Heart right ventricle (tissue), 16 donors: ENCODE data around the gene AP5Z1. TPM values are rescaled to one million over a fixed set of nuclear protein-coding genes. Genes with fewer than 3 reads are reported as not detected.
A peak's percentile ranks its signal among the peaks of the same experiment; 100 is the strongest.

ENCODE experiments used
- ATAC-seq, 8 donors: fragments of 200-7000 bp; cut with Tn5 transposase; one replicate each; pipeline ENCODE4 v1.9.1; 2020; ENCODE audit warnings: mild to moderate bottlenecking in 8 of 8, moderate library complexity in 8 of 8, moderate number of reproducible peaks in 1 of 8
- DNase-seq, 2 donors: peaks; one replicate each; pipeline ENCODE4 v3.0.0-alpha.2; 2020
- H3K27ac ChIP-seq, 10 donors: fragments of 200-600 bp; sonication (generic) in 2 of 10; one replicate each; pipeline versions ENCODE4 v1.5.0 to v1.8.0; 2020 to 2022; ENCODE audit warnings: mild to moderate bottlenecking in 3 of 10
- H3K27me3 ChIP-seq, 7 donors: fragments of 200-600 bp; one replicate each; pipeline ENCODE4 v1.8.0; 2021 to 2022; ENCODE audit warnings: mild to moderate bottlenecking in 2 of 7
- H3K36me3 ChIP-seq, 9 donors: fragments of 200-600 bp; sonication (generic) in 1 of 9; one replicate each; pipeline versions ENCODE4 v1.5.0 to v1.8.0; 2020 to 2022; ENCODE audit warnings: mild to moderate bottlenecking in 2 of 9
- H3K4me1 ChIP-seq, 9 donors: fragments of 200-600 bp; sonication (generic) in 1 of 9; one replicate each; pipeline versions ENCODE4 v1.5.0 to v1.8.0; 2020 to 2022; ENCODE audit warnings: mild to moderate bottlenecking in 4 of 9
- H3K4me3 ChIP-seq, 10 donors: fragments of 200-600 bp; sonication (generic) in 2 of 10; one replicate each; pipeline versions ENCODE4 v1.5.0 to v1.8.0; 2020 to 2022; ENCODE audit warnings: mild to moderate bottlenecking in 7 of 10, moderate library complexity in 2 of 10
- H3K9me3 ChIP-seq, 11 donors: fragments of 200-600 bp in 10 of 11; sonication (generic) in 2 of 11; one replicate each; pipeline versions ENCODE4 v1.5.0 to v1.8.0; 2013 to 2022; ENCODE audit warnings: mild to moderate bottlenecking in 2 of 11, control low read depth in 1 of 11, moderate library complexity in 1 of 11
- WGBS, 2 donors: extraction: QIAGEN DNeasy Blood & Tissue Kit; methylation state at CpG; one replicate each; pipeline ENCODE4 v1.1.7; 2013; ENCODE audit warnings: inconsistent platforms in 1 of 2; 5-methylcytosine and 5-hydroxymethylcytosine counted together
- intact Hi-C, 10 donors: fragments of 100-400 bp; cut with DNase I; formaldehyde crosslinking; loops; one replicate each; pipeline versions ENCODE4 v1.11.1 to v1.14.2; 2022
- polyA plus RNA-seq, 2 donors: library from polyadenylated mRNA; stranded (reverse); fragments of 200-250 nt; gene quantifications; one replicate each; pipeline ENCODE4 v1.2.3, GENCODE V29; 2013
- total RNA-seq, 10 donors: library from RNA; stranded (reverse); fragmentation: NEBNext Ultra II Directional in 3 of 10; extraction: Animal tissue kit (Norgen Biotek cat#: 25700) in 3 of 10; gene quantifications; one replicate each; pipeline versions ENCODE4 v1.2.1 to v1.2.4, GENCODE V29; 2021 to 2023
- TF ChIP-seq, protein P1 (sequence below), 9 donors: fragments of 200-600 bp; sonication (generic) in 2 of 9; IDR thresholded peaks; one replicate each; pipeline versions ENCODE4 v1.5.0 to v1.8.0; 2021 to 2022; ENCODE audit warnings: antibody characterized with exemption in 9 of 9, mild to moderate bottlenecking in 5 of 9, moderate library complexity in 1 of 9
- donor health status: Arrhythmogenic right ventricular cardiomyopathy.
- donor health status: ischemic (EF 13 %, LVEDD 7.1; RV severe dilation, severe dysfunction).
- donor health status: healthy with polysubstance abuse.
- donor health status: DM: no; HTN: yes; CAD: no.
- donor health status: DM: no; HTN: no; CAD: no.
- donor health status: ischemic (EF 25% LVEDD 6.9; RV normal size, moderate dysfunction).
- donor health status: ischemic (EF 25% LVEDD 5.7; RV mildly dilated, moderate dysfunction).
- donor health status: healthy.
- donor health status: DM: yes; HTN: yes; CAD: no.
- donor health status: Ischemic cardiomyopathy.
- donor health status: ischemic (EF 35%, LVEDD 5.7; RV mildly dilated, moderate dysfunction).
- donor health status: nonischemic (EF 11% LVEDD 7.7; RV severe dilation, severe dysfunction).
- donor health status: DM: yes; HTN: yes; CAD: no.
- donor health status: PGD.
- donor health status: ischemic (EF 29% LVEDD 5.4; RV normal size, mild dysfunction).
- donor health status: nonischemic (EF 23%, LVEDD 6.1; RV moderate dilation, normal function).

AP5Z1 gene
- total and polyA plus RNA-seq, 12 donors, result 8.5 to 30.9 (median 12.7) TPM

DNA sequence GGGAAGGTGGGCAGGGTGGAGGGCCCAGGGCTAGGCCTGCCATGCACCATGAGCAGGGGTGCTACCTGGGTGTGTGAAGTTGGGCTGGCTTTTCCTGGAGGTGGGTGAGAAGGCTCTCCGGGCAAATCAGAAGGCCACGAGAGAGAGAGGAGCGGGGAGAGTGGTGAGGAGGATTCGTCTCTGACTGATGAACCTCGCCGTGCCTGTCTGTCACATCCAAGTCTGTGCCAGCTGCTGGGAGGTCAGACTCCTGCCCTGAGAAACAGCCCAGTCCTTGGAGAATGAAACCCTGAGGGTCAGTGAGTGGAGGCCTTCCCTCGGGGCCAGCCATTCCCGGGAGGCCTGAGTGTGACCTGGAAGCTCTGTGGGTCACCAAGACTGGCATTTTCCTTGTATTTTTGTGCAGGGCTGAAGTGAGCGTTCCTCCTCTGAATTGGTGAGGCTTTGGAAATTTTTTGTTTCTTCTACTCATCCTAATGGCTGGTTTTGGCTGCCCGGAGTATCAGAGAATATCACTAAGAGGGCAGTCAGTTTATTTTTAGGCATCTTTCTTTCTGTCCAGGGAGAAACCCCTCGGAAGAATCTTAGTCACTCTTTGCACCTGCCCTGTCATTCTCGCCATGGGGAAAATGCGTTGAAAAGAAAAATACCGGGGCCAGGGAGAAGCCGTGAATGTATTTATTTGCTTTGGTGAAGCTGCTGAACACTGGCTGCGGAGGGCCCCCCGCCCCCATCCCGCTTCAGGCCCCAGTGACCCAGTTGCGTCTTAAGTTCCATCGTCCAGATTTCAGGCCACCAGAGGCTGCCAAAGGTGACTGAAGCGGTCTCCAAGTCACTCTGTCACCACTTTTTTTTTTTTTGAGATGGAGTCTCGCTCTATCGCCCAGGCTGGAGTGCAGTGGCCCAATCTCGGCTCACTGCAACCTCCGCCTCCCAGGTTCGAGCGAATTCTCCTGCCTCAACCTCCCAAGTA, 6.5 kb upstream of the AP5Z1 start:
- no peak overlapping the region for H3K27ac ChIP-seq
- 78 to 85% methylated on average over 27 of the region's 27 CpGs for WGBS, 2 donors

DNA sequence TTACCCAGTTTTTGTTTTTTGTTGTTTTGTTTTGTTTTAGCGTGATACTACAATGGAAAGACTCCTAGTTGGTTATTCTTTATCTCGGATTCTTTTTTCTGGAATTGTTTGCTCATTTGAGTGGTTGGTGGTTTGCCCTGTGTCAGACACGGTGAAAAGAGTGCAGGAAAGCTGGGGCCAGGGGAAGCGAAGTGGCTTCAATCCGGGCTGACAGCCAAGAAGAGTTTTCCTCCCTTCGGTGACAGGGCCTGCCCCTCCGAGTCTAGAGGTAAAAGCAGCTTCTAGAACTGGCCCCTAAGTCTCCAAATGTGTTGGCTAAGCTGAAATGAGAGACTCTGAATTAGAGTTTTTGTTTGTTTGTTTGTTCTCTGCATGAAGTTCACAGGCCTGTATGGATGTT, 5.7 kb upstream of the AP5Z1 start:
- DNase-seq (no peak), ATAC-seq (no peak)

More for the DNA sequence above, 6.5 kb upstream of the AP5Z1 start:
- H3K4me1 ChIP-seq, result peaks cover 0 to 35% (median 13%) of the 10 kb centered on the region in 9 donors
- no peaks in the 10 kb centered on the region for H3K27me3 ChIP-seq
- ATAC-seq (no peak), DNase-seq (no peak)
- intact Hi-C loops, result no loop called here
- TF ChIP-seq, protein P1, sequence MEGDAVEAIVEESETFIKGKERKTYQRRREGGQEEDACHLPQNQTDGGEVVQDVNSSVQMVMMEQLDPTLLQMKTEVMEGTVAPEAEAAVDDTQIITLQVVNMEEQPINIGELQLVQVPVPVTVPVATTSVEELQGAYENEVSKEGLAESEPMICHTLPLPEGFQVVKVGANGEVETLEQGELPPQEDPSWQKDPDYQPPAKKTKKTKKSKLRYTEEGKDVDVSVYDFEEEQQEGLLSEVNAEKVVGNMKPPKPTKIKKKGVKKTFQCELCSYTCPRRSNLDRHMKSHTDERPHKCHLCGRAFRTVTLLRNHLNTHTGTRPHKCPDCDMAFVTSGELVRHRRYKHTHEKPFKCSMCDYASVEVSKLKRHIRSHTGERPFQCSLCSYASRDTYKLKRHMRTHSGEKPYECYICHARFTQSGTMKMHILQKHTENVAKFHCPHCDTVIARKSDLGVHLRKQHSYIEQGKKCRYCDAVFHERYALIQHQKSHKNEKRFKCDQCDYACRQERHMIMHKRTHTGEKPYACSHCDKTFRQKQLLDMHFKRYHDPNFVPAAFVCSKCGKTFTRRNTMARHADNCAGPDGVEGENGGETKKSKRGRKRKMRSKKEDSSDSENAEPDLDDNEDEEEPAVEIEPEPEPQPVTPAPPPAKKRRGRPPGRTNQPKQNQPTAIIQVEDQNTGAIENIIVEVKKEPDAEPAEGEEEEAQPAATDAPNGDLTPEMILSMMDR (IDR thresholded peaks at IDR 0.05), result no peak
- peaks cover 0 to 46% (median 17%) of the 10 kb centered on the region in 9 donors for H3K36me3 ChIP-seq
- H3K9me3 ChIP-seq, result no peaks in the 10 kb centered on the region
- H3K4me3 ChIP-seq, result no peak overlapping the region

DNA sequence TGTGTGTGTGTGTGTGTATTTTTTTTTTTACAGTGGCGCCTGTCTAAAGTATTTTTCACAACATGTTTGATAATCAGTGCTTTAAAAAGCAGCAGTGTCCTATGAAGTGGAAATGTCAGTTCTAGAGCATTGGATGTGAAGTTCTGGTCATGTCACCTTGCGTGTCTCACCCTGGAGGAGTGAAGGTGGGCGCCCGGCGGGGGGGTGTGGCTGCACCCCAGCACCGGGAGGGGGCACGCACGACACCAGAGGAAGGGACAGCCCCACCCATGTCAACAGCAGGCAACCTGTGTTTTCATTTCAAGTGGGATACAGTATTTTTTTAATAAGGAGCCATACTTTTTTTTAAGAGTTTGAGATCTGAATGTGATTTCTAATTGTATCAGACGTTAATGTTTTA, 4.5 kb upstream of the AP5Z1 start:
- Histone ChIP-seq H3K36me3 (peaks cover 0 to 26% (median 7%) of the 10 kb centered on the region in 9 donors), H3K4me3 (no peak overlapping the region), H3K27ac (no peak overlapping the region), H3K4me1 (peaks cover 4 to 45% (median 24%) of the 10 kb centered on the region in 9 donors), H3K9me3 (no peaks in the 10 kb centered on the region), H3K27me3 (no peaks in the 10 kb centered on the region)
- ATAC-seq (no peak), DNase-seq (no peak)
- 61 to 69% methylated on average over 9 of the region's 9 CpGs for WGBS, 2 donors
- TF ChIP-seq, protein P1 (IDR thresholded peaks at IDR 0.05), result no peak
- intact Hi-C loops, result no loop called here

More for the DNA sequence above, 5.7 kb upstream of the AP5Z1 start:
- intact Hi-C loops, result no loop called here
- no peak overlapping the region for H3K4me3 ChIP-seq
- H3K36me3 ChIP-seq, result peaks cover 0 to 37% (median 9%) of the 10 kb centered on the region in 9 donors
- no peaks in the 10 kb centered on the region for H3K9me3 ChIP-seq
- 19 to 25% methylated on average over 7 of the region's 7 CpGs for WGBS, 2 donors
- peaks cover 4 to 44% (median 22%) of the 10 kb centered on the region in 9 donors for H3K4me1 ChIP-seq
- H3K27ac ChIP-seq, result peak overlapping the region in 1 of 10 donors; percentile 16
- no peaks in the 10 kb centered on the region for H3K27me3 ChIP-seq
- TF ChIP-seq, protein P1 (IDR thresholded peaks at IDR 0.05), result no peak

DNA sequence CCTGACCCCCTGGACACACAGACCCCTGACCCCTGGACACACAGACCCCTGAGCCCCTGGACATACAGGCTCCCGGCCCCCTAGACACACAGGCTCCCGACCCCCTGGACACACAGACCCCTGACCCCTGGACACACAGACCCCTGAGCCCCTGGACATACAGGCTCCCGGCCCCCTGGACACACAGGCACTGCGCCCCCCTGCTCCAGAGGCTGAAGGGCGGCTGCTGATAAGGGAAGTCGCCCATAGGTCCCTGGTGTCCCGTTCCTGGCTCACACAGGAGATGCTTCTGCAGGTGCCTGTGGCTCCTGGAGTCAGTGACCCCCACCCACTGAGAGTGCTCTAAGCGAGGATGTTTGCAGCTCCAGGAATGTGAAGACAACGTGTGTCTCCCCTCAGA, 3.7 kb upstream of the AP5Z1 start:
- H3K36me3 ChIP-seq, result peaks cover 0 to 19% (median 0%) of the 10 kb centered on the region in 9 donors
- no peak overlapping the region for H3K27ac ChIP-seq
- intact Hi-C loops, result no loop called here
- H3K4me3 ChIP-seq, result no peak overlapping the region
- peaks cover 4 to 53% (median 32%) of the 10 kb centered on the region in 9 donors for H3K4me1 ChIP-seq
- TF ChIP-seq, protein P1 (IDR thresholded peaks at IDR 0.05), result no peak
- DNase-seq, result no peak
- 89 to 93% methylated on average over 9 of the region's 9 CpGs for WGBS, 2 donors
- H3K9me3 ChIP-seq, result no peaks in the 10 kb centered on the region
- no peak for ATAC-seq
- H3K27me3 ChIP-seq, result no peaks in the 10 kb centered on the region
